Measurements from ENCODE around the gene ITGAL. TPM values are rescaled to one million over a fixed set of nuclear protein-coding genes. Genes with fewer than 3 reads are reported as not detected.

ITGAL gene
- total and polyA plus RNA-seq, 2 of the 8 experiments (the other 6 are each of a cell fraction or from before 2014, with no cell fraction given) = not detected

GRCh38 chr16:30485818-30486436 lies 13.4 kb downstream of the ITGAL start (continued):
- TF ChIP-seq CHD7 (IDR thresholded peaks at IDR 0.05; ENCODE audit: insufficient replicate concordance, low read length) = no peak
- TF ChIP-seq SIRT6 (IDR thresholded peaks at IDR 0.05; ENCODE audit: low read length) = no peak
- no peak for TF ChIP-seq USF2 (IDR thresholded peaks at IDR 0.05; ENCODE audit: low read length)
- TF ChIP-seq SRF (IDR thresholded peaks at IDR 0.05; ENCODE audit: low read depth, low read length) = no peak
- no peak for TF ChIP-seq SIX5 (IDR thresholded peaks at IDR 0.05; ENCODE audit: low read depth, low read length)
